Transverse colon (tissue), 4 donors: ENCODE results near the gene ZNF445. TPM values are rescaled to one million over a fixed set of nuclear protein-coding genes. Genes with fewer than 3 reads are reported as not detected.

Source experiments
- DNase-seq: peaks from one replicate; pipeline ENCODE4 v3.0.0-alpha.2; 2019
- H3K27ac ChIP-seq, 4 donors: fragments of 200-600 bp; sonication (generic); 2 replicates each; pipeline ENCODE4 v1.5.1; 2016 to 2018; ENCODE audit warnings: inconsistent platforms in 4 of 4
- H3K27me3 ChIP-seq: fragments of 200-600 bp; sonication (generic); 2 replicates; pipeline ENCODE4 v1.5.1; 2017; ENCODE audit warnings: inconsistent platforms
- H3K36me3 ChIP-seq, 4 donors: fragments of 200-600 bp; sonication (generic); 2 replicates each; pipeline ENCODE4 v1.5.1; 2017 to 2019; ENCODE audit warnings: inconsistent platforms in 4 of 4
- H3K4me1 ChIP-seq, 4 donors: fragments of 200-600 bp; sonication (generic); 2 replicates each; pipeline ENCODE4 v1.5.1; 2017 to 2020; ENCODE audit warnings: inconsistent platforms in 4 of 4
- H3K4me3 ChIP-seq, 4 donors: fragments of 200-600 bp; sonication (generic); 1 replicate in 1 of 4; 2 replicates in 3 of 4; pipeline versions ENCODE4 v1.5.1 to v1.6.1; 2017 to 2019; ENCODE audit warnings: inconsistent platforms in 4 of 4
- H3K9me3 ChIP-seq, 2 donors: fragments of 200-600 bp; sonication (generic); 2 replicates each; pipeline ENCODE4 v1.5.1; 2017 to 2019; ENCODE audit warnings: inconsistent platforms in 2 of 2
- CTCF ChIP-seq, 5 experiments: fragments of 200-600 bp in 3 of 5; fragments of 450-650 bp in 2 of 5; sonication (generic) in 3 of 5; IDR thresholded peaks; 1 replicate in 2 of 5; 2 replicates in 3 of 5; pipeline ENCODE4 v1.5.1; 2016 to 2017; ENCODE audit warnings: antibody characterized with exemption in 5 of 5, inconsistent platforms in 3 of 5, mild to moderate bottlenecking in 2 of 5, moderate library complexity in 1 of 5
- EP300 ChIP-seq: sonication (generic); formaldehyde crosslinking; IDR thresholded peaks from one replicate; pipeline ENCODE4 v1.6.1; 2017; ENCODE audit warnings: antibody characterized with exemption, low read depth
- POLR2A ChIP-seq: fragments of 450-650 bp; IDR thresholded peaks from one replicate; pipeline ENCODE4 v1.6.1; 2016; ENCODE audit warnings: antibody characterized with exemption, mild to moderate bottlenecking, moderate library complexity
- POLR2AphosphoS5 ChIP-seq, 3 donors: sonication (generic); formaldehyde crosslinking; IDR thresholded peaks; one replicate each; pipeline ENCODE4 v1.6.1; 2016; ENCODE audit warnings: antibody characterized with exemption in 3 of 3
- WGBS, 2 donors: methylation state at CpG; one replicate each; pipeline ENCODE4 v1.1.5; 2018; ENCODE audit warnings: low coverage in 1 of 2; 5-methylcytosine and 5-hydroxymethylcytosine counted together
- in situ Hi-C, 4 donors: fragments of 200-750 bp; cut with MboI; loops; one replicate each; pipeline versions ENCODE4 v1.15.0 to v1.15.1; 2017; ENCODE audit warnings: low sequenced_read_pairs in 3 of 4, low pct_ligation_motif_present in 1 of 4, low pct_unique_long_range_greater_than_20kb in 1 of 4
- intact Hi-C: fragments of 100-400 bp; cut with DNase I; formaldehyde crosslinking; loops from one replicate; pipeline ENCODE4 v1.15.1; 2023; ENCODE audit warnings: low total_unique reads
- total RNA-seq, 4 donors: library from RNA; depleted of rRNA; stranded (reverse); fragments of >200 nt; gene quantifications; one replicate each; pipeline ENCODE4 v1.1.0, GENCODE V29; 2016

Gene ZNF445
- total RNA-seq, 4 donors from 2014 or later, result 6.8 to 12.7 (median 8.6) TPM

- no peak overlapping the region for H3K4me3 ChIP-seq
- intact Hi-C loops, result no loop called here
These were observed 47.0 kb downstream of the ZNF445 start for GRCh38 chr3:44430466-44430865.

GRCh38 chr3:44429459-44429858, 48.0 kb downstream of the ZNF445 start:
- TF ChIP-seq POLR2AphosphoS5 (IDR thresholded peaks at IDR 0.05) (no peak), POLR2A (no peak), EP300 (no peak), CTCF (IDR thresholded peaks at IDR 0.05) (no peak)
- in situ Hi-C loops, result no loop called here
- Histone ChIP-seq H3K9me3 (no peaks in the 10 kb centered on the region), H3K27ac (no peak overlapping the region), H3K4me1 (no peaks in the 10 kb centered on the region), H3K4me3 (no peak overlapping the region), H3K27me3 (no peaks in the 10 kb centered on the region), H3K36me3 (no peaks in the 10 kb centered on the region)
- 84 to 94% methylated on average over 6 of the region's 6 CpGs for WGBS, 2 donors
- intact Hi-C loops, result no loop called here
- no peak for DNase-seq

More at GRCh38 chr3:44430466-44430865, 47.0 kb downstream of the ZNF445 start:
- in situ Hi-C loops, result no loop called here
- Histone ChIP-seq H3K4me1 (no peaks in the 10 kb centered on the region), H3K9me3 (no peaks in the 10 kb centered on the region), H3K36me3 (no peaks in the 10 kb centered on the region), H3K27me3 (no peaks in the 10 kb centered on the region), H3K27ac (no peak overlapping the region)
- TF ChIP-seq POLR2A (no peak), CTCF (IDR thresholded peaks at IDR 0.05) (no peak), EP300 (no peak), POLR2AphosphoS5 (IDR thresholded peaks at IDR 0.05) (no peak)
- DNase-seq, result no peak
- 74 to 75% methylated on average over 3 to 4 of the region's 4 CpGs for WGBS, 2 donors

GRCh38 chr3:44428910-44429309, 48.6 kb downstream of the ZNF445 start:
- 75% methylated on average over 7 of the region's 7 CpGs; no CpG with 5 or more reads in 1 of the 2 donors for WGBS, 2 donors
- no peak for DNase-seq
- no peaks in the 10 kb centered on the region for H3K36me3 ChIP-seq
- H3K27me3 ChIP-seq, result no peaks in the 10 kb centered on the region
- no peaks in the 10 kb centered on the region for H3K4me1 ChIP-seq
- in situ Hi-C loops, result no loop called here
- H3K4me3 ChIP-seq, result no peak overlapping the region
- intact Hi-C loops, result no loop called here
- H3K9me3 ChIP-seq, result no peaks in the 10 kb centered on the region
- no peak overlapping the region for H3K27ac ChIP-seq
- TF ChIP-seq CTCF (IDR thresholded peaks at IDR 0.05) (no peak), EP300 (no peak)

- H3K27me3 ChIP-seq, result no peaks in the 10 kb centered on the region
- H3K4me3 ChIP-seq, result no peak overlapping the region
- no peaks in the 10 kb centered on the region for H3K4me1 ChIP-seq
- no peak overlapping the region for H3K27ac ChIP-seq
- DNase-seq, result no peak
- intact Hi-C loops (loop anchor here (1.0 kb wide), 1 partner anchor 18 kb away; no protein-coding TSS in a partner anchor), in situ Hi-C loops (no loop called here)
- no peaks in the 10 kb centered on the region for H3K9me3 ChIP-seq
- H3K36me3 ChIP-seq, result no peaks in the 10 kb centered on the region
- TF ChIP-seq POLR2A (no peak), EP300 (no peak), CTCF (IDR thresholded peaks at IDR 0.05) (no peak), POLR2AphosphoS5 (IDR thresholded peaks at IDR 0.05) (no peak)
- 65 to 90% methylated on average over 3 of the region's 3 CpGs for WGBS, 2 donors
These were observed 49.8 kb downstream of the ZNF445 start for GRCh38 chr3:44427683-44428082.
